ENCODE results near the gene BTBD16.

DNA sequence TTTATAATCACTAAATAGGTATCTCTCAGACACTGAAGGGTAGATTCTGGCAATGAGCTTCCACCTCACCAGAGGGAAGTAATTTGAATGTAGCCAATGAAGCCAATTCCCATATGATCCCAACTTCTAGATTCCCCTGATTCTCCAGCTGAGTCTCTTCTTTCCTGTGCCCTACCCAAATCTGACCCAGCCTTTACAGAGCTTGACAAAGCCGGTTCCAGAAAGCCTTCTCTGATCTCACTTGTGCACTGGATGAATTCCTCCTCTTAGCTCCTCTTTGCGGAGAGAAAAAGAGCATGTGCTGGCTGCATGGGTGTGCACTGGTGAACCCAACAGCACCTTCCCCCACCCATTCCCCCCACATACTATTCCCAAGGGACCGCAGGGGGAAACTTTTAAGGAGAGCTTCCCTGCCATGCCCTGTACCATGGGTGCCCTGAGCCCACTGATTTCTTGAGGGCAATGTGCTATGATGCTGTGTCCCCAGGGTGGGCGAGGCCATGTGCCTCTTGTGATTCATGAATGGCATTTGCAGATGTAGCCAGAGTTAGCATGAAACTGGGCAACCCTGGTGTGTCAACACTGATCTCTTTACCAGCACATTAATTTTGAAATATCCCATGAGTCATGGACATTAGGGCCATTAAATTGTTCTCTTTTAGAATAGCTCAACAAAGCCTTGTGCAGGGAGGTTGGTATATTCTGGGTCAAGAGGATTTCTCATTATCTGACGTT lies 53.0 kb downstream of the BTBD16 start:
- TF ChIP-seq, protein P1, sequence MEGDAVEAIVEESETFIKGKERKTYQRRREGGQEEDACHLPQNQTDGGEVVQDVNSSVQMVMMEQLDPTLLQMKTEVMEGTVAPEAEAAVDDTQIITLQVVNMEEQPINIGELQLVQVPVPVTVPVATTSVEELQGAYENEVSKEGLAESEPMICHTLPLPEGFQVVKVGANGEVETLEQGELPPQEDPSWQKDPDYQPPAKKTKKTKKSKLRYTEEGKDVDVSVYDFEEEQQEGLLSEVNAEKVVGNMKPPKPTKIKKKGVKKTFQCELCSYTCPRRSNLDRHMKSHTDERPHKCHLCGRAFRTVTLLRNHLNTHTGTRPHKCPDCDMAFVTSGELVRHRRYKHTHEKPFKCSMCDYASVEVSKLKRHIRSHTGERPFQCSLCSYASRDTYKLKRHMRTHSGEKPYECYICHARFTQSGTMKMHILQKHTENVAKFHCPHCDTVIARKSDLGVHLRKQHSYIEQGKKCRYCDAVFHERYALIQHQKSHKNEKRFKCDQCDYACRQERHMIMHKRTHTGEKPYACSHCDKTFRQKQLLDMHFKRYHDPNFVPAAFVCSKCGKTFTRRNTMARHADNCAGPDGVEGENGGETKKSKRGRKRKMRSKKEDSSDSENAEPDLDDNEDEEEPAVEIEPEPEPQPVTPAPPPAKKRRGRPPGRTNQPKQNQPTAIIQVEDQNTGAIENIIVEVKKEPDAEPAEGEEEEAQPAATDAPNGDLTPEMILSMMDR (IDR thresholded peaks at IDR 0.05; ENCODE audit: low read depth, low read length, missing input control): no peak
- TF ChIP-seq TAF1 (conservative IDR thresholded peaks at IDR 0.05) (no peak), HNF4A (conservative IDR thresholded peaks at IDR 0.05) (no peak), RAD21 (IDR thresholded peaks at IDR 0.05) (no peak), SP1 (IDR thresholded peaks at IDR 0.05) (no peak)
- TF ChIP-seq, protein P2, sequence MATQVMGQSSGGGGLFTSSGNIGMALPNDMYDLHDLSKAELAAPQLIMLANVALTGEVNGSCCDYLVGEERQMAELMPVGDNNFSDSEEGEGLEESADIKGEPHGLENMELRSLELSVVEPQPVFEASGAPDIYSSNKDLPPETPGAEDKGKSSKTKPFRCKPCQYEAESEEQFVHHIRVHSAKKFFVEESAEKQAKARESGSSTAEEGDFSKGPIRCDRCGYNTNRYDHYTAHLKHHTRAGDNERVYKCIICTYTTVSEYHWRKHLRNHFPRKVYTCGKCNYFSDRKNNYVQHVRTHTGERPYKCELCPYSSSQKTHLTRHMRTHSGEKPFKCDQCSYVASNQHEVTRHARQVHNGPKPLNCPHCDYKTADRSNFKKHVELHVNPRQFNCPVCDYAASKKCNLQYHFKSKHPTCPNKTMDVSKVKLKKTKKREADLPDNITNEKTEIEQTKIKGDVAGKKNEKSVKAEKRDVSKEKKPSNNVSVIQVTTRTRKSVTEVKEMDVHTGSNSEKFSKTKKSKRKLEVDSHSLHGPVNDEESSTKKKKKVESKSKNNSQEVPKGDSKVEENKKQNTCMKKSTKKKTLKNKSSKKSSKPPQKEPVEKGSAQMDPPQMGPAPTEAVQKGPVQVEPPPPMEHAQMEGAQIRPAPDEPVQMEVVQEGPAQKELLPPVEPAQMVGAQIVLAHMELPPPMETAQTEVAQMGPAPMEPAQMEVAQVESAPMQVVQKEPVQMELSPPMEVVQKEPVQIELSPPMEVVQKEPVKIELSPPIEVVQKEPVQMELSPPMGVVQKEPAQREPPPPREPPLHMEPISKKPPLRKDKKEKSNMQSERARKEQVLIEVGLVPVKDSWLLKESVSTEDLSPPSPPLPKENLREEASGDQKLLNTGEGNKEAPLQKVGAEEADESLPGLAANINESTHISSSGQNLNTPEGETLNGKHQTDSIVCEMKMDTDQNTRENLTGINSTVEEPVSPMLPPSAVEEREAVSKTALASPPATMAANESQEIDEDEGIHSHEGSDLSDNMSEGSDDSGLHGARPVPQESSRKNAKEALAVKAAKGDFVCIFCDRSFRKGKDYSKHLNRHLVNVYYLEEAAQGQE (IDR thresholded peaks at IDR 0.05): no peak
